ENCODE data around the gene CD320.

DNA sequence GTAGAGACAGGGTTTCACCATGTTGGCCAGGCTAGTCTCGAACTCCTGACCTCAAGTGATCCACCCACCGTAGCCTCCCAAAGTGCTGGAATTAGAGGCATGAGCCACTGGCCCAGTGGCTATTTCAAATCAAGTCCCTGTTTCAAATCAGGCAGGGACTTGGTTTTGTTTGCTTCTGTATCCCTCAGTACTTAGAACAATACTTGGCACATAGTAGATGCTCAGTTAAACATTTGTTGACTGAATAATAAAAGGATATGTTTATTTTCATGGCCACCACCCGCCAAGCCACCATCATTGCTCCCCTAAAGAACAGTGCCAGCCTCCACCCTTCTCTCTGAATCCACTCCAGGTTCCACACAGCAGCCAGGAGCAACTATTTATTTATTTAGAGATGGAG is 17.3 kb upstream of the CD320 start:
- TF ChIP-seq, protein P1, sequence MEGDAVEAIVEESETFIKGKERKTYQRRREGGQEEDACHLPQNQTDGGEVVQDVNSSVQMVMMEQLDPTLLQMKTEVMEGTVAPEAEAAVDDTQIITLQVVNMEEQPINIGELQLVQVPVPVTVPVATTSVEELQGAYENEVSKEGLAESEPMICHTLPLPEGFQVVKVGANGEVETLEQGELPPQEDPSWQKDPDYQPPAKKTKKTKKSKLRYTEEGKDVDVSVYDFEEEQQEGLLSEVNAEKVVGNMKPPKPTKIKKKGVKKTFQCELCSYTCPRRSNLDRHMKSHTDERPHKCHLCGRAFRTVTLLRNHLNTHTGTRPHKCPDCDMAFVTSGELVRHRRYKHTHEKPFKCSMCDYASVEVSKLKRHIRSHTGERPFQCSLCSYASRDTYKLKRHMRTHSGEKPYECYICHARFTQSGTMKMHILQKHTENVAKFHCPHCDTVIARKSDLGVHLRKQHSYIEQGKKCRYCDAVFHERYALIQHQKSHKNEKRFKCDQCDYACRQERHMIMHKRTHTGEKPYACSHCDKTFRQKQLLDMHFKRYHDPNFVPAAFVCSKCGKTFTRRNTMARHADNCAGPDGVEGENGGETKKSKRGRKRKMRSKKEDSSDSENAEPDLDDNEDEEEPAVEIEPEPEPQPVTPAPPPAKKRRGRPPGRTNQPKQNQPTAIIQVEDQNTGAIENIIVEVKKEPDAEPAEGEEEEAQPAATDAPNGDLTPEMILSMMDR (IDR thresholded peaks at IDR 0.05; ENCODE audit: poor library complexity) = no peak
- TF ChIP-seq EZH2 (IDR thresholded peaks at IDR 0.05; ENCODE audit: borderline replicate concordance) (no peak), EZH2phosphoT487 (IDR thresholded peaks at IDR 0.05; ENCODE audit: low read depth, severe bottlenecking, unreplicated experiment) (no peak)
